ENCODE measurements around the gene TMIE. TPM values are rescaled to one million over a fixed set of nuclear protein-coding genes. Genes with fewer than 3 reads are reported as not detected.

Gene TMIE
- total RNA-seq, 2 donors from 2014 or later, result not detected

DNA sequence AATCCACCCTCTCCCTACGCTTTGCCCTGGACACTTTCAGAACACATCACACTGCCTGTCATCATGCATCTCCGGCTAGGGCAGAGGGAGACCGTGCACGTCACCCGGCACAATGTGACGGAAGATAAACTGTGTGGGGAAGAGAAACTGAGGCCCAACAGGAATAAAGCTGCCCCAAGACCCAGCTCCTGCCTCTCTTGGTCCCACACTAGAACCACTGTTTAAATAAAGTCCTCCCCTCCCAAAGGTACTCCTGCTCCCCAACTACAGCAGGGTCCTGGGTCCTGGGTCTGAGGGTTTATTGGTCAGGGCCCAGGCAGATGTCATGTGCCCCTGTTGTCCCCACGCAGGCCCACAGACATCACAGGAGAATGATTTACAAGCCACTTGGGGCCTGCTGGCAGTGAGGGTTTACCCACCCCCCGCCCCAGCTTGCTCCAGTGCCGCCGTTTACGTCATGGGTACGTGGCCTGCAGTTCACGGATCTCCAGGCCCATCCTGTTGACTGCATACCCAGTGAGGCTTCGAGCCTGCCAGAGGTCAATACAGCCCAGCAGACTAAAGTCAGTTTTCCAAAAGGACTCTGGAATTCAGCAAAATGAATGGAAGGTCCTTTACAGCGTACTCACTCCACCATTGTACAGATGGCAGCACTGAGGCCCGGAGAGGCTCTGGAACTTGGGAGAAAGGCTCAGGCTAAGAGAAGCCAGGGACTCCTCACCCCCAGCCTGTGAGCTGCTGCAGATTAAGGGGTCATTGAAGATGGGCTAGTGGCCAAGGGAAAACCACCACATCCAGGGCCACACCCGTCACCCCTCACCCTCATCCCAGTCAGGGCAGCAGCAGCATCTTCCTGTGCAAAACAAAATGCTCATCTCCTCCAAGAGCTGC is 30.9 kb upstream of the TMIE start:
- H3K27me3 ChIP-seq (replicated peaks; ENCODE audit: insufficient read depth), result no peaks in the 10 kb centered on the region
- H3K27ac ChIP-seq, result no peak overlapping the region
- no peak for DNase-seq (ENCODE audit: low spot score)
- no peak overlapping the region for H3K4me3 ChIP-seq
- ATAC-seq (ENCODE audit: insufficient number of reproducible peaks, low FRiP score, low read depth), result no peak
- H3K36me3 ChIP-seq, result no peaks in the 10 kb centered on the region
- TF ChIP-seq CTCF (IDR thresholded peaks at IDR 0.05), result no peak
- peaks cover 0 to 4% of the 10 kb centered on the region in 2 donors for H3K4me1 ChIP-seq (ENCODE audit: control insufficient read depth in 1 of 2, low read depth in 2 of 2)
- H3K9me3 ChIP-seq, result no peaks in the 10 kb centered on the region

GRCh38 chr3:46670891-46671427 is 30.2 kb upstream of the TMIE start:
- Histone ChIP-seq H3K4me1 (ENCODE audit: control insufficient read depth in 1 of 2, low read depth in 2 of 2) (peaks cover 0 to 4% of the 10 kb centered on the region in 2 donors), H3K9me3 (no peaks in the 10 kb centered on the region), H3K4me3 (no peak overlapping the region), H3K36me3 (no peaks in the 10 kb centered on the region), H3K27me3 (replicated peaks; ENCODE audit: insufficient read depth) (no peaks in the 10 kb centered on the region), H3K27ac (no peak overlapping the region)
- ATAC-seq (ENCODE audit: insufficient number of reproducible peaks, low FRiP score, low read depth) (no peak), DNase-seq (ENCODE audit: low spot score) (no peak)
- TF ChIP-seq CTCF (IDR thresholded peaks at IDR 0.05), result no peak

DNA sequence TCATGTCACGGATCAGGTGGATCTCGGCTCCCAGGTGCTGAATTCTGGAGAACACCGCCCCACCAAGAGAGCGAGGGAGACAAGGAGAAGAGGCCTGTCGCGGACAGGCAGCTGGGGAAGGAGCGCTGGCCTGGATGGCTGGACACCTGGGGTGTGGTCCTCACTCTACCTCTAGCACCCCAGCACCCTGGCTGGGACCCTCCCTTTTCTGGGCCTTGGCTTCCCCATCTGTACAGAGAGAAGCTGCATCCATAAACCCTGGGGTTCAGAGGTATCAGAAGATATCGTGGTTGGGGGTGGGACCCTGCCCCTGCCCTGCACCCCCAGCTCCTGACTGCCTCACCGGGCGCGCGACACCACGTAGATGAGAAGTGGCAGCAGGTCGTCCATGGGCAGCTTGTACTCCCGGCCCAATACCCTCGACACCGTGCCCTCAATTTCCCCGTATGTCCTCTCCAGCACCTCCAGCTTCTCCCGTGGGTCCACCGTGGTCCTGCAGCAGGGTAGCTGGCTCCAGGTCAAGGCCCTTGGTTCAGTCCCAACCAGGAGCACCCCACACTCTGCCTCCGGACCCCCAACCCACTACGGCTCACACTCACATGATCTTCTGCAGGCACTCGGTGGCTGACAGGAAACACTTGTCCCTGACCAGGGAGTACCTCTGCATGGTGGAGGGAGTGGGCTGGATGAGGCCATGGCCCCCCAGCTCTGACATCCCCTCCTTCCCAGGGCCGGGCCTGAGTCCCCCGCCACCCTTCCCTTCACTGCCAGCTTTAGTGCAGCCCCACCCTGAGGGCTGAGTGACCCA is 29.4 kb upstream of the TMIE start:
- DNase-seq (ENCODE audit: low spot score), result no peak
- Histone ChIP-seq H3K4me3 (no peak overlapping the region), H3K4me1 (ENCODE audit: control insufficient read depth in 1 of 2, low read depth in 2 of 2) (no peaks in the 10 kb centered on the region), H3K27me3 (replicated peaks; ENCODE audit: insufficient read depth) (no peaks in the 10 kb centered on the region), H3K27ac (no peak overlapping the region), H3K9me3 (no peaks in the 10 kb centered on the region), H3K36me3 (no peaks in the 10 kb centered on the region)
- no peak for TF ChIP-seq CTCF (IDR thresholded peaks at IDR 0.05)
- no peak for ATAC-seq (ENCODE audit: insufficient number of reproducible peaks, low FRiP score, low read depth)

- TF ChIP-seq CTCF (IDR thresholded peaks at IDR 0.05), result no peak
- no peaks in the 10 kb centered on the region for H3K4me1 ChIP-seq (ENCODE audit: control insufficient read depth in 1 of 2, low read depth in 2 of 2)
- no peak for DNase-seq (ENCODE audit: low spot score)
Measured at GRCh38 chr3:46672349-46672695, 28.9 kb upstream of the TMIE start.

More at GRCh38 chr3:46672349-46672695, 28.9 kb upstream of the TMIE start:
- ATAC-seq (ENCODE audit: insufficient number of reproducible peaks, low FRiP score, low read depth), result no peak
- Histone ChIP-seq H3K36me3 (no peaks in the 10 kb centered on the region), H3K4me3 (no peak overlapping the region), H3K9me3 (no peaks in the 10 kb centered on the region), H3K27me3 (replicated peaks; ENCODE audit: insufficient read depth) (no peaks in the 10 kb centered on the region), H3K27ac (no peak overlapping the region)
